Loucy (cell line): ENCODE measurements around the gene GDA.

Experiments
- H2AFZ ChIP-seq: fragments of 200-600 bp; sonication (generic); 2 replicates; pipeline ENCODE4 v1.6.0; 2016; ENCODE audit warnings: antibody characterized with exemption, mild to moderate bottlenecking, low read length, moderate library complexity
- H3F3A ChIP-seq: fragments of 200-600 bp; 2 replicates; pipeline ENCODE4 v1.6.0; 2016; ENCODE audit warnings: antibody characterized with exemption, low read depth, mild to moderate bottlenecking
- H3K27me3 ChIP-seq: fragments of 200-600 bp; sonication (generic); 2 replicates; pipeline ENCODE4 v1.6.1; 2014; ENCODE audit warnings: low read length, mild to moderate bottlenecking; ENCODE audit not compliant: insufficient read depth, poor library complexity, severe bottlenecking
- H3K36me3 ChIP-seq: fragments of 200-600 bp; sonication (generic); 2 replicates; pipeline ENCODE4 v1.6.1; 2016; ENCODE audit warnings: low read length; ENCODE audit not compliant: insufficient read depth
- H3K4me1 ChIP-seq: fragments of 200-600 bp; sonication (generic); 2 replicates; pipeline ENCODE4 v1.5.1; 2014; ENCODE audit warnings: low read length, mild to moderate bottlenecking; ENCODE audit not compliant: insufficient read depth, poor library complexity, severe bottlenecking
- H3K4me2 ChIP-seq: fragments of 200-600 bp; sonication (generic); 2 replicates; pipeline ENCODE4 v1.6.0; 2014; ENCODE audit warnings: antibody characterized with exemption, low read length, low read depth, mild to moderate bottlenecking; ENCODE audit not compliant: poor library complexity, severe bottlenecking
- H3K4me3 ChIP-seq: fragments of 200-600 bp; sonication (generic); 2 replicates; pipeline ENCODE4 v1.5.1; 2014; ENCODE audit warnings: low read length, mild to moderate bottlenecking, mixed read lengths; ENCODE audit not compliant: poor library complexity, severe bottlenecking
- H3K79me2 ChIP-seq: fragments of 200-600 bp; sonication (generic); 2 replicates; pipeline ENCODE4 v1.6.1; 2014; ENCODE audit warnings: low read length; ENCODE audit not compliant: insufficient read depth
- H3K9ac ChIP-seq: fragments of 200-600 bp; sonication (generic); 2 replicates; pipeline ENCODE4 v1.6.0; 2014; ENCODE audit warnings: mild to moderate bottlenecking, low read depth, low read length, moderate library complexity; ENCODE audit not compliant: poor library complexity, severe bottlenecking
- H3K9me2 ChIP-seq: fragments of 200-600 bp; sonication (generic); replicated peaks from 2 replicates; pipeline ENCODE4 v1.6.1; 2016; ENCODE audit warnings: low read depth, low read length, mixed read lengths
- H3K9me3 ChIP-seq: fragments of 200-600 bp; sonication (generic); 2 replicates; pipeline ENCODE4 v1.6.1; 2014; ENCODE audit warnings: mild to moderate bottlenecking, antibody characterized with exemption, low read length, low read depth; ENCODE audit not compliant: insufficient read depth
- H4K20me1 ChIP-seq: fragments of 200-600 bp; sonication (generic); 2 replicates; pipeline ENCODE4 v1.6.0; 2014; ENCODE audit warnings: antibody characterized with exemption, low read length, mild to moderate bottlenecking; ENCODE audit not compliant: insufficient read depth, poor library complexity, severe bottlenecking
- EZH2phosphoT487 ChIP-seq: fragments of 200-600 bp; IDR thresholded peaks from 2 replicates; pipeline ENCODE4 v1.6.1; 2018; ENCODE audit warnings: antibody characterized with exemption, mild to moderate bottlenecking, moderate library complexity, borderline replicate concordance
- TF ChIP-seq, protein P1 (sequence below): fragments of 200-600 bp; sonication (generic); conservative IDR thresholded peaks from 2 replicates; pipeline ENCODE4 v1.5.1; 2014; ENCODE audit warnings: mild to moderate bottlenecking, antibody characterized with exemption, low read length

GDA gene

DNA sequence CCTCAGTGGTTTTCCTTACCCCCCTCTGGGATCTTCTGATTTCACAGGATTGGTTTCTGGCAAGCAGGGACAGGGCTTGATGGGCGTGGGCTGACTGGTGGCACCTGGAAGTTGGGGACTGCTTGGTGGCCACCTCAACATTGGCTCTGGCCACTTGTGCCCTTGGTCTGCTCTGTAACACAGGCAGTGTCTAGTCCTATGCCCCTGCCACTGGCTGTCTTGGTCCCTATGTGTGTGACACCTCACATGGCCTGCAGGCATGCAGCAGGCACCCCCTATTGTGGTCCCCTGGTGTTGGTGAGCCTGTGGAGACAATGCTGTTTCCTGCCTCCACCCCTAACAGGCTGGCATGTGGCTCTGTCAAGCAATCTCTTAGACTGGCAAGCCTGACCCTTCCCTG is 71.3 kb downstream of the GDA start:
- no peaks in the 10 kb centered on the region for H3K4me1 ChIP-seq
- no peaks in the 10 kb centered on the region for H3K79me2 ChIP-seq
- H3K9me2 ChIP-seq, result no peaks in the 10 kb centered on the region
- H3K9ac ChIP-seq, result no peak overlapping the region
- H3K27me3 ChIP-seq, result no peaks in the 10 kb centered on the region
- no peaks in the 10 kb centered on the region for H4K20me1 ChIP-seq
- H3F3A ChIP-seq, result no peaks in the 10 kb centered on the region
- H3K36me3 ChIP-seq, result no peaks in the 10 kb centered on the region
- H3K9me3 ChIP-seq, result no peaks in the 10 kb centered on the region
- H3K4me2 ChIP-seq, result no peak overlapping the region
- no peak overlapping the region for H3K4me3 ChIP-seq
- TF ChIP-seq, protein P1, sequence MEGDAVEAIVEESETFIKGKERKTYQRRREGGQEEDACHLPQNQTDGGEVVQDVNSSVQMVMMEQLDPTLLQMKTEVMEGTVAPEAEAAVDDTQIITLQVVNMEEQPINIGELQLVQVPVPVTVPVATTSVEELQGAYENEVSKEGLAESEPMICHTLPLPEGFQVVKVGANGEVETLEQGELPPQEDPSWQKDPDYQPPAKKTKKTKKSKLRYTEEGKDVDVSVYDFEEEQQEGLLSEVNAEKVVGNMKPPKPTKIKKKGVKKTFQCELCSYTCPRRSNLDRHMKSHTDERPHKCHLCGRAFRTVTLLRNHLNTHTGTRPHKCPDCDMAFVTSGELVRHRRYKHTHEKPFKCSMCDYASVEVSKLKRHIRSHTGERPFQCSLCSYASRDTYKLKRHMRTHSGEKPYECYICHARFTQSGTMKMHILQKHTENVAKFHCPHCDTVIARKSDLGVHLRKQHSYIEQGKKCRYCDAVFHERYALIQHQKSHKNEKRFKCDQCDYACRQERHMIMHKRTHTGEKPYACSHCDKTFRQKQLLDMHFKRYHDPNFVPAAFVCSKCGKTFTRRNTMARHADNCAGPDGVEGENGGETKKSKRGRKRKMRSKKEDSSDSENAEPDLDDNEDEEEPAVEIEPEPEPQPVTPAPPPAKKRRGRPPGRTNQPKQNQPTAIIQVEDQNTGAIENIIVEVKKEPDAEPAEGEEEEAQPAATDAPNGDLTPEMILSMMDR, result no peak
- H2AFZ ChIP-seq, result no peak overlapping the region

DNA sequence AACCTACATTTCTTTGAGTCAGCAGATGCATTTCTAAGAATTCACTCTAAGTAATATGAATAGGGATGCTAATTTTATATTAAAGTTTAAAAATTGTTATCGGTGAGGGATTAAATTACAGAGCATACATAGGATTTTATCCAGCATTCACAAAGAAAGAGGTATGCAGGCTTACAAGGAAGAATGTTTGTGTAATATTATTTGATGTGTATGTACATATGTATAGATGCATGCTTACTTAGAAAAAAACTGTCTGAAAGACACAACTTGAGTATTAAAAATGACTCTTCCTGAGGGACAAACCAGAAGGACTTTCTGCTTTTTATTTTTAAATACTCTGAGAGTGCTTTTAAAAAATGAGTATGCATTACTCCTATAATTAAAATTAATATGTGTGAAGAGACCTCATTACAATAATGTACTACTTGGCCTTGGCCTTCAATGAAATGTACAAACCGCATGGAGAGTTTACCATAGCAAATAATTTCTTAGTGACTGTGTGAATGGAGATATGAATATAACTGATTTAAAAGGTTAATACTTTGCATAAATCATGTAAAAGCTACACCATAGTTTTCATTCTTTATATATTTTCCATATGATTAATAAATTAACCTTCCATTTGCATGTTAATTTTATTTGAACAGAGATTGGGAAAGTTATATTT is 77.0 kb downstream of the GDA start:
- Histone ChIP-seq H2AFZ (no peak overlapping the region), H3K4me3 (no peak overlapping the region), H3K9me2 (no peaks in the 10 kb centered on the region), H3K27me3 (no peaks in the 10 kb centered on the region), H3K79me2 (no peaks in the 10 kb centered on the region), H3K36me3 (no peaks in the 10 kb centered on the region), H4K20me1 (no peaks in the 10 kb centered on the region), H3K4me1 (no peaks in the 10 kb centered on the region), H3F3A (no peaks in the 10 kb centered on the region), H3K9me3 (no peaks in the 10 kb centered on the region), H3K9ac (no peak overlapping the region), H3K4me2 (no peak overlapping the region)
- TF ChIP-seq EZH2phosphoT487, result no peak
- TF ChIP-seq, protein P1, result no peak

DNA sequence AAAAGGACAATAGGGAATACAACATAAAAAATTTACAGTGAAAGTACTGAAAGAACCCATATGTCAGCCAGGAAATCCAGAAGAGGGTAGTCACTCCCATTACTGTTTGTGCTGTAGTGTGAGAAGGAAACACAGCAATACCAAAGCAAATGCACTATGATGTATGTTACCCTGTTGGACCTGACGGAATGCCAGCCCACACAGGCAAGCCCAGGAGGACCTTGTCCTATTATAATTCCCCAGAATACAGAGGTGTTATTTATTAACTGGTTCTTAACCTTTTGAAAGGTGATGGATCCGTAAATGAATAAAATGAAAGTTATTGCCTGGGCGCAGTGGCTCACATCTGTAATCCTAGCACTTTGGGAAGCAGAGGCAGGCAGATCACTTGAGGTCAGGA is 79.0 kb downstream of the GDA start:
- TF ChIP-seq EZH2phosphoT487, result no peak
- TF ChIP-seq, protein P1, result no peak

More for the DNA sequence above, 79.0 kb downstream of the GDA start:
- Histone ChIP-seq H3K79me2 (no peaks in the 10 kb centered on the region), H3K4me1 (no peaks in the 10 kb centered on the region), H3K27me3 (no peaks in the 10 kb centered on the region), H2AFZ (no peak overlapping the region), H4K20me1 (no peaks in the 10 kb centered on the region), H3K9me2 (no peaks in the 10 kb centered on the region), H3K4me3 (no peak overlapping the region), H3K4me2 (no peak overlapping the region), H3K9ac (no peak overlapping the region), H3K9me3 (no peaks in the 10 kb centered on the region), H3F3A (no peaks in the 10 kb centered on the region), H3K36me3 (no peaks in the 10 kb centered on the region)
